HG02759 (cell line): ENCODE results near the gene ZC3HAV1.
"Not testable (repeated sequence)": the region's sequence is repeated elsewhere in the genome, so short reads cannot be mapped to it uniquely, and the experiment has no call there.

ENCODE experiments used
- ATAC-seq: cut with Tn5 transposase; IDR thresholded peaks from one replicate; pipeline ENCODE4 v1.9.1; 2021; ENCODE audit warnings: mild to moderate bottlenecking, moderate library complexity; ENCODE audit not compliant: unreplicated experiment

Gene ZC3HAV1

DNA sequence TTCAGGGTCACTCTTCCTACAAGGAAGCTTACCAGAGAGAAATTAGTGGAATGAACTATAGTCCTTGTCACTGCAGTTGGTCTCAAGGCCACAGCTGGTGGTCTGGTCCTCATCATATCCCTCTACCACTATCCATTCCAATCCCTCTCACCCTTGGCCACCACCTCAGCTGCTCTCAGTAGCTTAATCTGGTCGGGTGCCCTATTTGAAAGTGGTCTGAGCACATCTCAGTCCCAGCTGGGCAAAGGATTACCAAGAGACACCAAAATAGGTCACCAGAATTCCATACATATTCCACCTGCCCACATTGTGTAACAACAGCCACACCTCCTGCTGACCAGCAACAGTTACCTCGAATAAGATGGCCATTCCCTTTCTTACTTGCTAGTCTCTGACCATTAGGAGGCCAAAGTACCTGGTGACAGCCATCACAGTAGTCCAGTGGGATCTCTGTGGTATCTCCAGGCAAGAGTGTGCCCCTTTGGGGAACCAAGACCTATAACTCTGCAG lies 3.3 kb upstream of the ZC3HAV1 start:
- no peak for ATAC-seq

DNA sequence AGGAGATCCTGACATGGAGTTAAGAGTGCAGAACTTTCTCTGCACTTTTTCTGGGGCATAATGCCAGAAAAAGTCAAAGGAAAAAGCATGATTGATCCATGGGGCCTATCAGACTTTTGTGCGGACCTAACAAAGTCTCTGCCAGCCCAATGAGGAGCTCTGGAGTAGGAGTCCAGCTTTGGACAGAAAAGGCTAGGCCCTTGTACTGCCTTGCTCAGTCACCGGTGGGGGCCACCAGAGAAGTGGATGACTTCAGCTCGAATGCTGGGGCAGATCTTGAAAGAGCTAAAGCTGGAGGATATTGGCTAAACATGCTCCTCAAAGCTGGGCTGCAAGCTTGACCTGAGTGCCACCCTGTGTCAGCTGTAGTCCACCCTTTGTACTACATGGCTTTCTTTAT lies 2.8 kb upstream of the ZC3HAV1 start:
- no peak for ATAC-seq

DNA sequence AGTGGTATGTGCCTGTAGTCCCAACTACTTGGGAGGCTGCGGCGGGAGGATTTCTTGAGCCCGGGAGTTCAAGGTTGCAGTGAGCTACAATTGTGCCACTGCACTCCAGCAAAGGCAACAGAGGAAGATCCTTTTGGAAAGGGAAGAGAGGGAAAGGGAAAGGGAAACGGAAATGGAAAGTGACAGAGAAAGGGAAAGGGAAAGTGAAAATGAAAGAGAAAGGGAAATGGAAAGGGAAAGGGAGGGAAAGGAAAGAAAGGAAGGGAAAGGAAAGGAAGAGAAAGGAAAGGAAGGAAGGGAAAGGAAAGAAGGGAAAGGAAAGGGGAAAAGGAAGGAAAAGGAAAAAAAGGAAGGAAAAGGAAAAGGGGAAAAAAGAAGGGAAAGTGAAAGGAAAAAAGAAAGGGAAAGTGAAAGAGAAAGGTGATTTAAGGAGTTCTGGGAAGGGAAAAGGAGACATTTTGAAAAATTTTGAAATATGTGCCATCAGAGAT lies 2.3 kb upstream of the ZC3HAV1 start:
- no peak for ATAC-seq

DNA sequence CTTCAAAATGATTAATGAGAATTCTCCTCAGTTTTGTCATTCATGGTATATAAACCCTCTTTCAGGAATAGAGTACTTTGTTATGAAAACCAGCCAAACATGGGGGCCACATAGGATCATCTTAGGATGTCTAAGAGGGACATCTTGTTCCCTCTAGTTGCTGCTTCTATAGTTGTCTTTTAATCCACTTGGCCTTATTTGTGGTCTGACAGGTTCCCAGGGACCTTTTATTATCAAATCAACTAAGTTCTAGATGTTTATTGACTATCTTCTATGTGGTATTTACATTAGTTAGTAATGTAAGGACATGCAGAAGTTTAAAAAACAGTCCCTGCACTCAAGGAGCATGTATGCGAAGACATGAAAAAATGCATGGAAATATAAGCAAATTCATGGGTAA lies 1.6 kb upstream of the ZC3HAV1 start:
- ATAC-seq = no peak

- ATAC-seq = no peak
Measured at GRCh38 chr7:139109983-139110411, 477 bp upstream of the ZC3HAV1 start.

DNA sequence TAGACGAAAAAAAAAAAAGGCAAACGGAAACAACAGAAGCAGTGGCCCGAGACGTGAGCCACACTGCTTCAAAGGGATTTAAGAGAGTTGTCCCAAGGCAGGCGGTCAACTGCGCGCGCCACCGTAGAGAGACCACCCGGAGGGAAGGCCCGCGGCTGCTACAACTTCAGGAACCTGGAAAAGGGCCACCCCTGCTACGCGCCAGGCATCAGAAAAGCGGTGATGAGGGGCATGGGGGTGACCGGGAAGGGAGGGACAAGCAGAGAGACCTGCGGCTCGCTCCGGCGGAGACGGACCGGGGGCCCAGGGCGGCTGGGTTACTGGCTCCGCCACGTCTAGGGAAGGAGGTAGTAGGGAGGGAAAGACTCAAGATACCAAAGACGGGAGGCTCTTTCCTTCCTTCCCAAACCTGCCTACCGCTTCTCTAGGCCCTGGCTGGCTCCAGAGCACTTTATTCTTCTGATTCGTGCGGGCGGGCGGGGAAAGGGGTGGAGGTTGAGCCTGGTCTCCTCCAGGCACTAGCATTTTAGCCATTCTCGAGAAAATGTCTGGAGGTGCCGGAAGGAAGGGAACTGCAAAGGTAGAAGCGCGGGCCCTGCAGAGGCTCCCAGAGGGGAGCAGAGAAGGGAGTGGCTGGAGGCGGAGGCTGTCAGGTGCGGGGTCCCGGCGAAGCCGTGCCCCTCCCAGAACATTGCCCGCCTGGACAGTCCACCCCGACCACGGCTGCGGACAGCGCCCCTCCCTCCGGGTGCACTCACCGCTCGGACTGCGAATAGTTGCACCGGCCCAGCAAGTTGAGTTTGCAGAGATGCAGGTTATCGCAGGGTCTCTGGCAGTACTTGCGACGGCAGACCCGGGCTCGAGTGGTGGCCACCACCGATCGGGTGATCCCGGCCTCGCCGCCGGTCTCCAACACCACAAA lies 993 bp downstream of the ZC3HAV1 start:
- ATAC-seq = peak; percentile 8

DNA sequence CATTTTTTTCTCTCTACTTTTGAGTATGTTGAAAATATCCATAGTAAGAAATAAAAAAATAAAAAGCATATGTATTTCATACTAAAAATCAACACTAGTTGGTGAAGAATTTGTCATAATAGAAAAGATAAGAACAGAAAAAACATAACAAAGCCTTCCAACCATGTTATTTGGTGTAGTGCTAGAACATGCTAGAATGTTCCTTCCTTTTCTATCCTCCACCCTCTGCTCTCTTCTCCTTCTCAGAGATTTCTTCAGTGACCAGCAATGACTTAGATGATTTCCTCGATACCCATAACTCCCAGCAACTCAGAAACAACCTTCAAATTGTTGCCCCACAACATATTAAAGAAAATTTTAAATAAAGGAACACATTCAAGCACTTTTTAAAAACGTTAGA lies 2.6 kb downstream of the ZC3HAV1 start:
- ATAC-seq = no peak

GRCh38 chr7:139106227-139106626 lies 3.3 kb downstream of the ZC3HAV1 start:
- not testable (repeated sequence) for ATAC-seq

DNA sequence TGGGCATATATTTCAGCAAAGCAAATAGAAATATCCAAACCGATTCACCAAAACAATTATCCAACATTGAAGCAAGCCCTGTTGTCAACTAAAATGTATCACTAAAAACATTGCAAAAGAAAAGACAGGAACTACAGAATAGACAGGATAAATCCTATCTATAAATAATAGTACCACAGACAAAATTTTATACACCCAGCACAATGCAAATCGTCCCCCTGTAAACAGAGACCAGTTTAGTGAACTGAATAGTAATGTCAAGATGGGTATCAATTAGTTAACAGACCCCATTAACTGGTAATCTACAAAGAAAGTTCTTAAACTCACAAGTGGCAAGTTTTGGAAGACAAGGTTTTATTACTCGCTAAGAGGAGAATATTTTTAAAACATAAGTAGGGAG lies 4.0 kb downstream of the ZC3HAV1 start:
- ATAC-seq = no peak

- no peak for ATAC-seq
Measured at GRCh38 chr7:139104091-139104450, 5.4 kb downstream of the ZC3HAV1 start.

DNA sequence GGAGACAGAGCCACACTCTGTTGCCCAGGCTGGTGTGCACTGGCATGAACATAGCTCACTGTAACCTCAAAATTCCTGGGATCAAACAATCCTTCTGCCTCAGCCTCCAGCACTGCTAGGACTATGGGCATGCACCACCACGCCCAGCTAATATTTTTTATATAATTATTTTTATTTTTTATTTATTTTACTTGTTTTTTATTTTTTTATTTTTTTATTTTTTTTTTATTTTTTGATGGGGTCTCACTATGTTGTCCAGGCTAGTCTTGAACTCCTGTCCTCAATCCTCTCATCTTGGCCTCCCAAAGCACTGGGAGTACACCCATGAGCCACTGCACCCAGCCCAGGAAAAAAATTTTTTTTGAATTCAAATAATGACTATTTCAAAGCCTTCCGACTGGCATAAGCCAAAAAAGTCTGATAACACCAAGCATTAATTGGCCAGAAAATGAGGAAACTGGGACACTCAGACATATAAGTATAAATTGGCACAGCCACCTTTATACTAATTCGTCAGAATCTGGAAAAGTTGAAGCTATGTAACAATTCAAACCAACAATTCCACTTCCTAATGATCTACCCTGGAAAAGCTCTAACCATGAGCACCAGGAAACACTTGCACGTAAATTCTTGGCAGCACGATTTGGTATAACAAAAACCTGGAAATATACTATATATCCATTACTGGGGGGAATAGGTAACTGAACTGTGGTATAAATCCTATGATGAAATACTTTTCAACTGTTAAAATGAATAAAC lies 6.3 kb downstream of the ZC3HAV1 start:
- ATAC-seq = no peak

DNA sequence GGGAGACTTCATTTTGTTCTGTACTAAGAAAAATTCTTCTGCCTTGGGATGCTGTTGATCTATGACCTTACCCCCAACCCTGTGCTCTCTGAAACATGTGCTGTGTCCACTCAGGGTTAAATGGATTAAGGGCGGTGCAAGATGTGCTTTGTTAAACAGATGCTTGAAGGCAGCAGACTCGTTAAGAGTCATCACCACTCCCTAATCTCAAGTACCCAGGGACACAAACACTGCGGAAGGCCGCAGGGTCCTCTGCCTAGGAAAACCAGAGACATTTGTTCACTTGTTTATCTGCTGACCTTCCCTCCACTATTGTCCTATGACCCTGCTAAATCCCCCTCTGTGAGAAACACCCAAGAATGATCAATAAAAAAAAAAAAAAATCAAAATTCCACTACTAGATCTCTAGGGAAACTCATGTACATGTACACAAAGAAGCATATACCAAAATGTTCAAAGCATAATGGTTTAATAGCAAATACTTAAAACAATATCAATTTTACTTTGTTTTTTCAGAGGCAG lies 7.8 kb downstream of the ZC3HAV1 start:
- ATAC-seq = not testable (repeated sequence)

DNA sequence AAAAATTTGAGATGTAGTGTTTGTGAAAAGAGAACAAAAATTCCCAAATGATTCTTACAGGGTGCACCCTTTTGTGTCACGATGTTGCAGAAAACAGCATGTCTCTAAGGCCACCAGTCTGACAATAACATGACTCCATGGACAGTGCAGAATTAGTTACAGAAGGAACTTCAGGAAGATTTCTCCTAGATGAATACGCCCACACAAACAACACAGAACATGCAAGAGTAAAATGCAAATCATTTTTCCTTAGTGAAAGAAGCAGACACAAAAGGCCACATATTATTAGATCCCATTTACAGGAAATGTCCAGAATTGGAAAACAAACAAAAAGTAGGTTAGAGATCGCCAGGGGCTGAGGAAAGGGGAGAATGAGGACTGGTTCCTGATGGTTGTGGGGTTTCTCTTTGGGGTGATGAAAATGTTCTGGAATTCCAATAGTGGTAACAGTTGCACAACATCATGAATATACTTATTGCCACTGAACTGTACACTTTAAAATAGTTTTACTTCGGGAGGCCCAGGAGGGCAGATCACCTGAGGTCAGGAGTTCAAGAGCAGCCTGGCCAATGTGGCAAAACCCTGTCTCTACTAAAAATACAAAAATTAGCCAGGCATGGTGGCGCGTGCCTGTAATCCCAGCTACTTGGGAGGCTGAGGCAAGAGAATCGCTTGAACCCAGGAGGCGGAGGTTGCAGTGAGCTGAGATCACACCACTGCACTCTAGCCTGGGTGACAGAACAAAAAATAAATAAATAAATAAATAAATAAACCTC lies 10.2 kb downstream of the ZC3HAV1 start:
- ATAC-seq = no peak

GRCh38 chr7:139095194-139095659 lies 14.3 kb downstream of the ZC3HAV1 start:
- peak; percentile 99 for ATAC-seq

DNA sequence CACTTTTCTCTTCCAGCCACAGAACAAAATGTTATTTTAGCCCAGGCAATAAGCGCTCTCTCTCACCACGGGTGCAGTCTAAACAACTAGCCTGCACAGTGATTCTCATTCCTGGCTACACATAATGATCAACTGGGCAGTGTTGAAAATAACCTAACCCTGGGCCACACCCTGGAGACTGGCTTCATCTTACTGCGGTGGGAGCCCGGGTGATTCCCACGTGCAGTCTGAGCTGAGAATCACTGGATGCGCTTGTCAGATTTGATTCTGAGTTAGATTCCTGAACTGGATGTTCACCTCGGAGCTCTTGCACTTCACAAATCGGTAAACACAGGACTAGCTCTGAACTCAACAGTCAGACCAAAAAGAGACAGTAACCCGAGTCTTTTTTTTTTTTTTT lies 14.9 kb downstream of the ZC3HAV1 start:
- ATAC-seq = peak; percentile 3

DNA sequence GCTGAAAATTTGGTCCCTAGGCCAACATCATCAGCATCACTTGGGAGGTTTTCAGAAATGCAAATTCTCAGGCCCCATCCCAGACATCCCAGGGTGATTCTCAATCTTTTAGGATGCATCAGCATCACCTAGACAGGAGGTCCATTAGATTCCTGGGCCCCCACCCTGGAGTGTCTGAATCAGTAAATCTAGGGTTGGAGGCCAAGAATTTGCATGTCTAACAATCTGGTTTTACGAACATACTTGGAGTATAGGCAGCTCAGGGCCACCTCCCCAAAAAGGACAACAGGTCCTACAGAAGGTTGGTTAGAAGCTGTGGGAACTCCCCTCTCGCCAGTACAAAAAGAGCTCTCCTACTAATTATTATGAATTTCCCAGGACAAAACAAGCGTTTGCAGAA lies 15.5 kb downstream of the ZC3HAV1 start:
- no peak for ATAC-seq

- ATAC-seq = not testable (repeated sequence)
Measured at GRCh38 chr7:139093512-139093911, 16.0 kb downstream of the ZC3HAV1 start.

DNA sequence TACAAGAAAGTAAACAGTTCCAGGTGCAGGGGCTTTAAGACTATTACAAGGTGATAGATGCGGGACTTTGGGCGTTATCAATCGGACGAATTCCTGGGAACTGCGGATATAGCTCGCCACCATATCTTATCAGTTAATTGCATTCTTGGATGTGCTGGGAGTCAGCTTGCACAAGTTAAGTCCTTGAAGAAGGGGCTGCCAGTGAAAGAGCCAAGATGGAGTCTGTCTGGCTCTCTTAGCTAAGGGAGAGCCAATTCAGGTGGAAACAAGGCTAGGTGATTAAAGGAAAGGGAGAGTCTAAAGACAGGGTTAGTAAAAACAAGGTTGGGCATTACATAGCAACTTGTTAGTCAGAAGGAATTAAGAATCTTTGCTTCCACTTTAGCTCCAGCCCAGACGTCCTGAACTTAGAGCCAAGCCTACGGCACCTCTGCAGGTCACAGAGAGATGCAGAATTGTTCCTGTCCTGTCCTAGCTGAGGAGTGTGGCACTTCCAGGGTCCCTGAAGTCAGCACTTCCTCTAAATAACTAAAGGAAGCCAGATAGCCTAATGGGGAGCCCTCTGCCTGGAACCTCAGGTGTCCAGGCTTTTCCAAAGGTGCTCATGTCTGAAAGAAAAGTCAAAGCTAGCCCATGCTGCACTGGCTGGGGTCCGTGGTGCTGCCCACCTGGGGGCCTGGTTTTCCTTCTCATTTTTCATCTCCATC lies 17.3 kb downstream of the ZC3HAV1 start:
- ATAC-seq = no peak

DNA sequence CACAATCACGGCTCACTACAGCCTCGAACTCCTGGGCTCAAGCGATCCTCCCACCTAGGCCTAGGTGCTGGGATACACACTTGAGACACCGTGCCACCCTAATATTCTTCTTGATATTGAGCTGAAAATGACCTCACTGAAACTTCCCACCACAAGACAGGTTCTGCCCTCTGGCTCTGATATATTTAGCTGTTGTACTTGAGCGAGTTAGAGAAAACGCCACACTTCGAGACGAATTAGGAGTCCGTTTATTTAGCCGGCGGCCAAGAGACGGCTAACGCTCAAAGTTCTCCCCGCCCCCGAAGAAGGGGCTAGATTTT lies 17.9 kb downstream of the ZC3HAV1 start:
- no peak for ATAC-seq

DNA sequence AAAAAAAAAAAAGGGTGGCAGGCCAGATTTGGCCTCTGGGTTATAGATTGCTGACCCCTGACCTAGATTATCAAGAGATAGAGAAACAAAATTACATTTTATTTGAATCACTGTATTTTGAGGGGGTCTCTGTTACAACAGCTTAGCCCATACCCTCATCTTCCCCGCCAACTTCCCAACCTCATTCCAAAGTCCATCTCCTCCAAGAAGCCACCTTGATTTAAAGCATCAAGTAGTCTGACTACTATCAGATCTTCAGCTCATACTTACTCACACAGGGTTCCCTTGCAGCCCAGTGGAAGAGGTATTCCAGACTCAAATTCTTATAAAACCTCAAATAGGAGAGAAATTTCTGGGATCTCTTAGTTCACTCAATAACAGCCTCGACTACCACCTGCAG lies 20.4 kb downstream of the ZC3HAV1 start:
- ATAC-seq = no peak
